GM13976 (cell line): Measurements from ENCODE around the gene RUFY1.
"Not testable (repeated sequence)": the region's sequence is repeated elsewhere in the genome, so short reads cannot be mapped to it uniquely, and the experiment has no call there.

Experiments used
- DNase-seq: peaks from one replicate; pipeline ENCODE4 v3.0.0; 2012; ENCODE audit warnings: low spot score
- in situ Hi-C: fragments of 300-500 bp; cut with MboI; formaldehyde crosslinking; loops from one replicate; pipeline ENCODE4 v1.12.0; 2022; ENCODE audit warnings: low sequenced_read_pairs, mixed read lengths, inconsistent platforms; ENCODE audit not compliant: unreplicated experiment
- TF ChIP-seq, protein P1 (sequence below): IDR thresholded peaks from 2 replicates; pipeline ENCODE4 v1.5.1; 2012; ENCODE audit warnings: borderline replicate concordance, mild to moderate bottlenecking; ENCODE audit not compliant: insufficient read depth; ENCODE audit errors: extremely low read depth, missing control alignments, control extremely low read depth

The RUFY1 gene

DNA sequence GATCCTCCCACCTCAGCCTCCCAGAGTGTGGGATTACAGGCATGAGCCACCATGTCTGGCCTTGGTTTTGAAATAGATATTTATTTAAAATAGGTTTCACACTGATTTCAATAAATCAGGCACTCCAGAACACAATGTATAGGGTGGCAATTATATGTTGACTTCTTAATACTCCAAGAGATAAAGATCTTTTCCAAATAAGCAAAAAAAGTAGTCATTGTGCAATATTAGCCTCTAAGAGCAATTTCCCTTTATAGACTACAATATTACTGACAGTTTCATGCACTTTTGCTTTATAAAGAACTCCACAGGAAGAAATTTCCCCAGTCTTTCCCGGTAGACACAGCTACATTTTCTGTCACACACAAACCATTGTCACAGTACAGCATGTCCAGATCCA, 23.4 kb upstream of the RUFY1 start:
- no peak for DNase-seq
- TF ChIP-seq, protein P1, sequence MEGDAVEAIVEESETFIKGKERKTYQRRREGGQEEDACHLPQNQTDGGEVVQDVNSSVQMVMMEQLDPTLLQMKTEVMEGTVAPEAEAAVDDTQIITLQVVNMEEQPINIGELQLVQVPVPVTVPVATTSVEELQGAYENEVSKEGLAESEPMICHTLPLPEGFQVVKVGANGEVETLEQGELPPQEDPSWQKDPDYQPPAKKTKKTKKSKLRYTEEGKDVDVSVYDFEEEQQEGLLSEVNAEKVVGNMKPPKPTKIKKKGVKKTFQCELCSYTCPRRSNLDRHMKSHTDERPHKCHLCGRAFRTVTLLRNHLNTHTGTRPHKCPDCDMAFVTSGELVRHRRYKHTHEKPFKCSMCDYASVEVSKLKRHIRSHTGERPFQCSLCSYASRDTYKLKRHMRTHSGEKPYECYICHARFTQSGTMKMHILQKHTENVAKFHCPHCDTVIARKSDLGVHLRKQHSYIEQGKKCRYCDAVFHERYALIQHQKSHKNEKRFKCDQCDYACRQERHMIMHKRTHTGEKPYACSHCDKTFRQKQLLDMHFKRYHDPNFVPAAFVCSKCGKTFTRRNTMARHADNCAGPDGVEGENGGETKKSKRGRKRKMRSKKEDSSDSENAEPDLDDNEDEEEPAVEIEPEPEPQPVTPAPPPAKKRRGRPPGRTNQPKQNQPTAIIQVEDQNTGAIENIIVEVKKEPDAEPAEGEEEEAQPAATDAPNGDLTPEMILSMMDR, result no peak
- in situ Hi-C loops, result no loop called here

DNA sequence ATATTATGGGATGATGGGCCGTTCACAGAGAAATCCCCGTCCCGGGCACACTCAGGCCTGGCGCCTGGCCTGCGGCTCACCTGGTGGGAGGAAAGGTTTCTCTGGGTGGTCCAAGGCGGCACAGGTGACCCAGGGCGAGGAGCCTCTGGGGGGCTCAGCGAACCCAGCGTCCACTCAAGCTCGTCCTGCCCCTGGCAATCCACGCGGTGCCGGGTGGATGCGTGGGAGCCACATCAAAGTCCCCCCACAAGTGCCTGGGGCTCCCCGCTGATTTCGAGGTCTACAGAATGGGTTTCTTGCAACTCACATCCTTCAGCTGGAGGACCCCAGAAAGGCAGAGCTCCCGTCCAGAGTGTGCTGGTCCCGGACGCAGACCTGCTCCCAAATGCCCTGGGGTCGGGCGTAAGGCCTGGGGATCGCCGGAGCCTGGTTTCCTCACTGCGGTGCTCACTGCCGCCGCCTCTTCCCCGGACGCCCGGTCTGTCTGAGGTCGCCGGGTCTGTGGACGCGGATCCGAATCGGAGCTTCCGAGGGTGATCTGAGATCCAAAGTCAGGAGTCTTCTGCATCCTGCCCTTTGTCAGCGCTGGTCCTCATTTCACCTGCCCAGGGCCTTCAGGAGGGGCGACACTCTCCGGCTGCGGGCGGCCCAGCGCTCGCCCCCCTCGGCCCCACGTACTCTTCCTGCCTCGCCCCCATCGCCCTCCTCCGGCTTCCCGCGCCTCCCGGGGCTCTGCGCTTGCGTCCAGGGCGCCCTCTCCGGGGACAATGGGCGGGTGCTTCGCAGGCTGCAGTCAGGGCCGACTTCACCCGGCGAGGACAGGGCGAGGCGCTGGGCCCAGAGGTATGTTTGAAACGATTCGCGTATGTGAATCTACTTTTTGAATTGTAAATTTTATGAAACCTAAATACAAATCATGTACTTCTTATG, 20.0 kb upstream of the RUFY1 start:
- peak; percentile 86 for DNase-seq
- TF ChIP-seq, protein P1, result peak; percentile 47
- in situ Hi-C loops, result no loop called here

DNA sequence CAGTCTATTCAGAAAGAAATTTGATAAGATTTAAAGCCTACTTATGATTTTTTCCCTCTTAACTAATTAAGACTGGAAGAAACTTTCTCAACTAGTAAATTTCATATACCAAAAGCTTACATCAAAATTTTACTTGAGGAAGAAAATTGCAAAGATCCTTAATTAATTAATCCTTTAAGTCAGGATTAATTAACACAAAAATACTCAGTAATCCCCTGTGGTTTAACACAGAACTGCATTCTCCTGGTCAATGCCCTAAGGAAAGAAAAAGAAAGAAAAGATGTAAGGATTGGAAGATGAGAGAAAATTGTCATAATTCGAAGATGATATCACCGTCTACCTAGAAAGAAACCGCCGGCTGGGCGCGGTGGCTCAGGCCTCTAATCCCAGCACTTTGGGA, 17.3 kb upstream of the RUFY1 start:
- in situ Hi-C loops, result no loop called here
- TF ChIP-seq, protein P1, result no peak
- DNase-seq, result no peak

DNA sequence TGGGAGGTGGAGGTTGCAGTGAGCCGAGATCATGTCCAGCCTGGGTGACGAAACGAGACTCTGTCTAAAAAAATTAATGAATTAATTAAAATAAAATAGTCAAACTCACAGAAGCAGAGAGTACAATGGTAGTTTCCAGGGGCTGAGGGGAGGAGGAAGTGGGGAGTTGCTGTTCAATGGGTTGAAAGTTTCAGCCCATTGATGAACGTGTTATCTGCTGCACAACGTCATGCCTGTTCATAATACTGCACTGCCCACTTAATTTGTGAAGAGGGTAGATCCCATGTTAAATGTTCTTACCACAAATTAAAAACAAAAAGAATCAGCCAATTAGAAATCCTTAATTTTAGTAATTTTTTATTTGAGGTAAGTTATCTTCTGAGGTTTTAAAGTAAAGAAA, 16.4 kb upstream of the RUFY1 start:
- in situ Hi-C loops, result no loop called here
- peak; percentile 59 for DNase-seq
- TF ChIP-seq, protein P1, result no peak

DNA sequence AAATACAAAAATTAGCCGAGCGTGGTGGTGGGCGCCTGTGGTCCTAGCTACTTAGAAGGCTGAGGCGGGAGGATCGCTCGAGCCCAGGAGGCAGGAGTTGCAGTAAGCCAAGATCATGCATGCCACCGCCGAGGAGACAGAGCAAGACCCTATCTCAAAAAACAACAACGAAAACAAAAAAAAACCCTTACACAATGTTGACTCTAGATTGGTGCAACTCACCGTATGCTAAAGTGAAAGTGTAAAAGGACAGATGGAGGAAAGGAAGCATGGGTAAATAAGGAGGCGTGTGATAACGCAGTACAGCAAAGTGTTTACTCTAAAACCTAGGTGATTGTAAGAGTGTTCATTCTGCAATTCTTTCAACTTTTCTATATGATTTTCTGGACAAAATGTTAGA, 15.9 kb upstream of the RUFY1 start:
- in situ Hi-C loops, result no loop called here
- peak; percentile 64 for DNase-seq
- TF ChIP-seq, protein P1, result no peak

DNA sequence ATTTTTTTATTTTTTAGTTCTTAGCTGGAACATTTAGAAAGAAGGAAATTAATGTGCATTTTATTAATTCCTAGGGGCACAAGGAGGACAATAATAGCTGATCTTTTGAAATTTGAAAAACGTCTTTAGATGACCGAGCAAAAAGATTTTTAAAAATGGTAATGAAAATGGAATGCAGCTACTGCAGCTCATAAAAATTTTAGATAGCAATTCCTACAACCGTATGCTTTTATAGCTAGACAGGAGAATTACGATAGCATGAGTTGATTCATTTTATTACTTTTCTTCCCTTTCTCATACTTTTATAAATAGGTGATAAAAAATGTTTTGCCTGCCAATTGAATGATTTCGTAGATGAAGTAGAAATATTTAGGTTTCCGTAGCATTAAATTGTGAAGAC, 13.7 kb upstream of the RUFY1 start:
- DNase-seq, result no peak
- in situ Hi-C loops, result no loop called here
- TF ChIP-seq, protein P1, result no peak

DNA sequence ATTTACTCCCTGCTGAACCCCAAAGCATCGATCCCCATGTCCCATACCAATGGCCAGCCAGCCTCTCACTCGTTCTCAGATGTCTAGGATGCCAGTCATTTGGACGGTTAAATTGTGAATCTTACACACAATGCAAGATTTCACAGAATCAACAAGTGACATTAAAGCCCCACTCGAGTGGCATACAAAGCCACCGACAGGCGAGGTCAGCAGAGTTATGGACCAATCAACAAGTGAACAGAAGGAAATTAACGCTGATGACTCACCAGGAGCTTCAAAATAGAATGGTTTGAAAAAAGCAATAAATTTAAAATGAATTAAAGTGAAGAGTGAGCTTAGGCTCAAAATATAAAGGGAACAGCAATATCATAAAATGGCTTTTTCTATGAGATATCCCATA, 8.2 kb upstream of the RUFY1 start:
- in situ Hi-C loops, result no loop called here
- no peak for DNase-seq
- TF ChIP-seq, protein P1, result no peak

DNA sequence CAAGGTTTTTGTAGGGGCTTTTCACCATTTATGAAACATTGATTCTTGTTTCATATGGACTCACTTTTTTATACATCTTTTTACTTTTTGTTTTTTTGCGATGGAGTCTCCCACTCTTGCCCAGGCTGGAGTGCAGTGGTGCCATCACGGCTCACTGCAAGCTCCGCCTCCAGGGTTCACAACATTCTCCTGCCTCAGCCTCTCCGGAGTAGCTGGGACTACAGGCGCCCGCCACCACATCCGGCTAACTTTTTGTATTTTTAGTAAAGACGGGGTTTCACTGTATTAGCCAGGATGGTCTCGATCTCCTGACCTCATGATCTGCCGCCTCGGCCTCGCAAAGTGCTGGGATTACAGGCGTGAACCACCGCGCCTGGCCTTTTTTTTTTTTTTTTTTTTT, 7.1 kb upstream of the RUFY1 start:
- DNase-seq, in situ Hi-C loops: not testable (repeated sequence)
